ENCODE data around the gene SYT6. TPM values are rescaled to one million over a fixed set of nuclear protein-coding genes. Genes with fewer than 3 reads are reported as not detected.

The SYT6 gene
- total RNA-seq, 1 experiment from 2014 or later: 77.2 TPM

DNA sequence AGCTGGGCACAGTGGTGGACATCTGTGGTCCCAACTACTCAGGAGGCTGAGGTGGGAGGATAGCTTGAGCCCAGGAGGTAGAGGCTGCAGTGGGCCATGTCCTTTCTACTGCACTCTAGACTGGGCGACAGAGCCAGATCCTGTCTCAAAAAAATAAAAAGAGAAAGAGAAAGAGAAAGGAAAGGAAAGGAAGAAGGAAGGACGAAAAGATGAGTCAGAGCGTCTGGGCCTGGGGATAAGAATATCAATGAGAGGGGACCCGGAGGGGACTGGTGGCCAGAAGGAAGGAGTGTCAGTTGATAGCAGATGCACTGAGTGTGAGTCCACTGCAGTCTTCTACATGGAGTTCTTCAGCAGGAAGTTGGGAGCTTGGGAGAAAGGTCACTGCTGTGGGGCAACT is 75.6 kb downstream of the SYT6 start:
- no CpG with 5 or more reads among the region's 4 CpGs for WGBS (ENCODE audit: extremely low coverage, insufficient read length, low lambda C conversion rate)
- H3K36me3 Mint-ChIP-seq (ENCODE audit: insufficient read depth in 1 of 3, low read depth in 3 of 3): peaks cover 10 to 12% (median 11%) of the 10 kb centered on the region in 3 experiments
- Histone ChIP-seq H2AFZ (ENCODE audit: low read length) (no peak overlapping the region), H2BK5ac (ENCODE audit: insufficient read length, low read length) (no peak overlapping the region), H4K20me1 (ENCODE audit: control insufficient read depth, insufficient read depth, insufficient read length) (no peaks in the 10 kb centered on the region), H3K4me2 (ENCODE audit: insufficient read depth, insufficient read length, low read length) (no peak overlapping the region), H3K79me2 (ENCODE audit: insufficient read depth, low read length) (no peaks in the 10 kb centered on the region), H4K8ac (replicated peaks; ENCODE audit: insufficient read length, low read depth, low read length) (no peak overlapping the region), H3K23ac (ENCODE audit: insufficient read length, low read depth, low read length) (no peak overlapping the region), H4K5ac (ENCODE audit: insufficient read length, low read depth, low read length) (no peak overlapping the region), H2BK120ac (ENCODE audit: low read depth, low read length, poor library complexity, severe bottlenecking) (no peak overlapping the region), H3K14ac (ENCODE audit: insufficient read depth, low read length) (no peak overlapping the region), H2BK12ac (ENCODE audit: insufficient read length, low read depth, low read length) (no peak overlapping the region), H3K27ac (ENCODE audit: insufficient read length, low read depth, low read length) (no peak overlapping the region), H3T11ph (ENCODE audit: low read length) (no peak overlapping the region), H3K9me3 (ENCODE audit: control insufficient read depth, low read depth, low read length) (peaks cover 5% of the 10 kb centered on the region), H2AK5ac (ENCODE audit: insufficient read length, low read length) (no peak overlapping the region), H2BK15ac (ENCODE audit: low read depth, low read length) (no peak overlapping the region), H3K18ac (ENCODE audit: insufficient read length, low read depth, low read length) (no peak overlapping the region), H3K27me3 (ENCODE audit: insufficient read depth, low read length) (no peaks in the 10 kb centered on the region), H3K9ac (ENCODE audit: extremely low read depth, insufficient read length, low read length) (no peak overlapping the region), H4K91ac (ENCODE audit: insufficient read length, low read depth, low read length) (no peak overlapping the region), H3K4me1 (ENCODE audit: insufficient read depth, low read length) (peaks cover 30% of the 10 kb centered on the region; the same call in 1 of the 2 replicates), H3K4ac (ENCODE audit: low read depth, low read length) (no peak overlapping the region), H2BK20ac (ENCODE audit: low read depth, low read length, poor library complexity, severe bottlenecking) (no peak overlapping the region), H3K23me2 (ENCODE audit: insufficient read length, low read depth, low read length, poor library complexity, severe bottlenecking) (no peaks in the 10 kb centered on the region), H3K79me1 (ENCODE audit: insufficient read depth, low read depth, low read length, poor library complexity, severe bottlenecking) (no peaks in the 10 kb centered on the region), H3K56ac (ENCODE audit: insufficient read length, low read depth, low read length) (no peak overlapping the region)
- H3K27me3 Mint-ChIP-seq (ENCODE audit: low read depth): no peaks in the 10 kb centered on the region; the same call in 1 of the 2 replicates
- TF ChIP-seq, protein P1, sequence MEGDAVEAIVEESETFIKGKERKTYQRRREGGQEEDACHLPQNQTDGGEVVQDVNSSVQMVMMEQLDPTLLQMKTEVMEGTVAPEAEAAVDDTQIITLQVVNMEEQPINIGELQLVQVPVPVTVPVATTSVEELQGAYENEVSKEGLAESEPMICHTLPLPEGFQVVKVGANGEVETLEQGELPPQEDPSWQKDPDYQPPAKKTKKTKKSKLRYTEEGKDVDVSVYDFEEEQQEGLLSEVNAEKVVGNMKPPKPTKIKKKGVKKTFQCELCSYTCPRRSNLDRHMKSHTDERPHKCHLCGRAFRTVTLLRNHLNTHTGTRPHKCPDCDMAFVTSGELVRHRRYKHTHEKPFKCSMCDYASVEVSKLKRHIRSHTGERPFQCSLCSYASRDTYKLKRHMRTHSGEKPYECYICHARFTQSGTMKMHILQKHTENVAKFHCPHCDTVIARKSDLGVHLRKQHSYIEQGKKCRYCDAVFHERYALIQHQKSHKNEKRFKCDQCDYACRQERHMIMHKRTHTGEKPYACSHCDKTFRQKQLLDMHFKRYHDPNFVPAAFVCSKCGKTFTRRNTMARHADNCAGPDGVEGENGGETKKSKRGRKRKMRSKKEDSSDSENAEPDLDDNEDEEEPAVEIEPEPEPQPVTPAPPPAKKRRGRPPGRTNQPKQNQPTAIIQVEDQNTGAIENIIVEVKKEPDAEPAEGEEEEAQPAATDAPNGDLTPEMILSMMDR (conservative IDR thresholded peaks at IDR 0.05): no peak
- DNase-seq: no peak
- H3K9me3 Mint-ChIP-seq: peaks cover 8 to 11% of the 10 kb centered on the region in 2 experiments
- no peak overlapping the region for H3K4me3 Mint-ChIP-seq
- peaks cover 77 to 85% of the 10 kb centered on the region in 2 experiments for H3K4me1 Mint-ChIP-seq
- H3K27ac Mint-ChIP-seq: peak overlapping the region in 1 of 3 experiments; percentile 76; a peak in 1 of 7 replicates
